Forelimb muscle (tissue), 1 donor: ENCODE results near the gene CYBRD1. TPM values are rescaled to one million over a fixed set of nuclear protein-coding genes. Genes with fewer than 3 reads are reported as not detected.
"Not testable (repeated sequence)": the region's sequence is repeated elsewhere in the genome, so short reads cannot be mapped to it uniquely, and the experiment has no call there.

Source experiments
- DNase-seq: peaks from one replicate; pipeline ENCODE4 v3.0.0-alpha.2; 2013; ENCODE audit warnings: low read depth
- polyA plus RNA-seq: library from polyadenylated mRNA; unstranded; fragments of 120-200 nt; gene quantifications from one replicate; pipeline ENCODE4 v1.2.1, GENCODE V29; 2013; ENCODE audit not compliant: insufficient read length

The CYBRD1 gene
- polyA plus RNA-seq, 1 donor: 68.3 TPM

GRCh38 chr2:171515672-171516298, 6.5 kb upstream of the CYBRD1 start:
- DNase-seq: no peak

GRCh38 chr2:171516793-171517192, 5.5 kb upstream of the CYBRD1 start:
- DNase-seq: no peak

GRCh38 chr2:171520471-171520870, 1.8 kb upstream of the CYBRD1 start:
- no peak for DNase-seq

- DNase-seq: no peak
These were observed 768 bp upstream of the CYBRD1 start for GRCh38 chr2:171521361-171522051.

- no peak for DNase-seq
These were observed 464 bp downstream of the CYBRD1 start for GRCh38 chr2:171522788-171523087.

- no peak for DNase-seq
These were observed 1.1 kb downstream of the CYBRD1 start for GRCh38 chr2:171523088-171524017.

GRCh38 chr2:171524018-171524401, 1.7 kb downstream of the CYBRD1 start:
- no peak for DNase-seq

- DNase-seq: no peak
These were observed 7.6 kb downstream of the CYBRD1 start for GRCh38 chr2:171529914-171530313.

GRCh38 chr2:171530378-171530777, 8.1 kb downstream of the CYBRD1 start:
- DNase-seq: no peak

- not testable (repeated sequence) for DNase-seq
These were observed 8.6 kb downstream of the CYBRD1 start for GRCh38 chr2:171530859-171531258.

- no peak for DNase-seq
These were observed 9.0 kb downstream of the CYBRD1 start for GRCh38 chr2:171531291-171531690.

- DNase-seq: no peak
These were observed 9.7 kb downstream of the CYBRD1 start for GRCh38 chr2:171531836-171532450.

GRCh38 chr2:171533331-171533730, 11.1 kb downstream of the CYBRD1 start:
- no peak for DNase-seq

- not testable (repeated sequence) for DNase-seq
These were observed 13.3 kb downstream of the CYBRD1 start for GRCh38 chr2:171535528-171535927.

- DNase-seq: no peak
These were observed 18.2 kb downstream of the CYBRD1 start for GRCh38 chr2:171540437-171540836.

- DNase-seq: no peak
These were observed 19.1 kb downstream of the CYBRD1 start for GRCh38 chr2:171541202-171541887.

GRCh38 chr2:171545086-171545485, 22.8 kb downstream of the CYBRD1 start:
- no peak for DNase-seq

GRCh38 chr2:171547256-171547655, 25.0 kb downstream of the CYBRD1 start:
- no peak for DNase-seq

GRCh38 chr2:171547720-171548119, 25.4 kb downstream of the CYBRD1 start:
- DNase-seq: no peak

GRCh38 chr2:171550613-171551012, 28.3 kb downstream of the CYBRD1 start:
- no peak for DNase-seq

GRCh38 chr2:171551836-171552235, 29.6 kb downstream of the CYBRD1 start:
- no peak for DNase-seq

GRCh38 chr2:171553236-171553635, 31.0 kb downstream of the CYBRD1 start:
- DNase-seq: no peak
